ENCODE measurements around the gene SPA17.

Gene SPA17

DNA sequence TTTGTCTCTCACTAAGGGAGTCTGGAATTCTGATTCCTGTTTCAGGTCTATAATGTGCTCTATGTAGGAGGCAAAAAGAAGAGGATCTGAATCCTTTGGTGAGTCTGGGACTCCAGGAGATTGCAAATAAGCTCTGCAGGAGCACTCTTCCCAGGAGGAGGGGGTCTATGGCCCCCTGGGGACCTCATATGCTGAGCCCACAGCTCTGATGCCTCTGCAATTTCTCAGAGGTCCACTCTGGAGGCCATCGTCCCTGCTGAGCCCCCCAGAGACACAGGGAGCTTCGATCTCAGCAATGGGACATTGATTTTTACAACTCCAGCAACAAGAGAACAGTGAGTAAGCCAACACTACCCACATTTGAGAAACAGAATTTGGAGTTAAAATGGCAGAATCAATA, 45.8 kb downstream of the SPA17 start:
- DNase-seq (ENCODE audit: low read depth, low spot score), result no peak
- no peak overlapping the region for H3K27ac ChIP-seq

DNA sequence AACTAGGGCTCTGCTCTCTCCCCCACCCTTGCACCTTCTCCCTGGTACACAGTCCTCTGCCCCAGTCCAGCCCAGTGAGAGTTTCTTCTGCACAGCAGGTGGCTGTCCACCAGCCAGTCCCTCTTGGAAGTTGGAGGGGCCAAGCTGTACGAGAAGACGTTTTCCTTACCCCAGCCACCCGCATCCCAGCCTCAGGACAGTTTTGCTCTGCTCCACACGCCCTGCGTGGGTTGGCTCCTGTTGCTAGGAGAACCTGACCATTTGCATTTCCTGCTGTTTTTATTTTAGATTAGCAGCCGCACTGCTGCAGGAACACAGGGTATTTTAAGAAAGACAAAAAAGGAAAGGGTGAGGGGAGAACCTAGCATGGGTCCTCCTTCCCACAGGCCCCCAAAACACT, 48.5 kb downstream of the SPA17 start:
- DNase-seq (ENCODE audit: low read depth, low spot score), result no peak

DNA sequence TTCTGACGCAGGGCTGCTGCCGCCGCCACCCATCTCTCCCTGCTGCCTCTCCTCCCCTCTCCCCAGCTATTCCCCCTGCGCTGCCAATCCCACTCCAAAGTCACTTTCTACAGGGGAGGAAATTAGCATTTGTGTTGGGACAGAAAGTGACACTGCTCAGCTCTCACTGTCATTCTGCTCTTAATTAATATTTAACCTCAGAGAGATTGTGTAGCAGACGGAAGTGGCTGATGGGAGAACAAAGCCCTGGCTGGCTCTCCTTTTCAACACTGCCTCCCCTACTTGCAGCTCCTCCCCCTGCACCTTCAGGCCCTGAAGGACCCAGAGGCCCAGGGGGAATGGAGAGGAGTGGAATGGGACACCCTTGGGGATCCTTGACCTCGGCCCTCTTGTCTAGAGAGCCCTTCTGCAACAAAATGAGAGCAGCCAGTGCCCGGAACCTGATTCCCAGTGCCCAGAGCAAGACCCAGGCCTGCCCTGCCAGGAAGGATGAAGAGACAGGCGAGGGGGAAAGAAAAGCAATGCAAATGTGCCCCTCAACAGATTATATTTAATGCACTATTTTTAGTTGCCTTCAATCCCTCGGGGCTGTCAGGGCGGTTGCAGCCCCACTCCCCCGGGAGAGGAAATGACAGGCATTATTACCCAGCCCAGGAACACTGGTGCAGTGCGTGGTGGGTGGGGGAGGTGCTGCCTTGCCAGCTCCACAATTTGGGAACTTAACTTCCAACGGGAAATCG, 51.4 kb downstream of the SPA17 start:
- DNase-seq (ENCODE audit: low read depth, low spot score), result no peak

More for the DNA sequence above, 48.5 kb downstream of the SPA17 start:
- H3K27ac ChIP-seq, result no peak overlapping the region

DNA sequence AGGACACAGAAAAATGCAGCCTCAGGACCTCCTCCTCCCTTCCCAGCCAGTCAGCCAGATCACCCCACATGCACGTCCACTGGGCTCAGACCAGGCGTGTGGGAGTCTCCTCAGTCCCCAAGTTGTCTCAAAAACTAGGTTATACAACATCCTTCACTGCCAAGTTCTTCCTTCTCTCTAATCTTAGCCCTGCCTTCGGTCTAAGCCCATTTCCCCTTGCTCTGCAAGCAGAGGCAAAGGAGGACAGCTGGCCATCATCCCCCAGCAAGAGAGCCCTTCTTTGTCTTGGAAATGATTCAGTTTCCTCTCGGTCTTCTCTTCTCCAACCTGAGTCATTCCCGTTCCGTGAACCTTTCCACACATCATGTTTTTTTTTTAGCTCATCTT, 52.0 kb downstream of the SPA17 start:
- DNase-seq (ENCODE audit: low read depth, low spot score), result peak; percentile 14
- H3K27ac ChIP-seq, result no peak overlapping the region

More for the DNA sequence above, 51.4 kb downstream of the SPA17 start:
- no peak overlapping the region for H3K27ac ChIP-seq

DNA sequence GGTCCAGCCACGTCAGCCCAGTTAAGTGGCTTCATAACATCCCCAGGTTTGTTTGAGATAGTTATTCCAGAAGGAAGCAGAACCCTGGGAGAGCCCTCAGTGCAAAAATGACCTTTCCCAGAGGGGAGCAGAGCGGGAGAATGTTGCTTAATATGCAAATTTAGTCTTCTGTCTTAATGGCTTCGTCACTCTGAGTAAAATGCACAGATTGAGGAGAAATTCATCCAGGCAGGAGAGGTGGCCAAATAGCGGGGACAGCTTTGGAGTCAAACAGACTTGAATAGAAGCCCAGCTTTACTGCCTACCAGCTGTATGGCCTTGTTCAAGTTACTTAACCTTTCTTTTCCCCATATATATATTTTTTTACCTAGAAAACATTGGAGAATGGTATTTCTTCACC, 53.8 kb downstream of the SPA17 start:
- no peak for DNase-seq (ENCODE audit: low read depth, low spot score)
- H3K27ac ChIP-seq, result no peak overlapping the region

DNA sequence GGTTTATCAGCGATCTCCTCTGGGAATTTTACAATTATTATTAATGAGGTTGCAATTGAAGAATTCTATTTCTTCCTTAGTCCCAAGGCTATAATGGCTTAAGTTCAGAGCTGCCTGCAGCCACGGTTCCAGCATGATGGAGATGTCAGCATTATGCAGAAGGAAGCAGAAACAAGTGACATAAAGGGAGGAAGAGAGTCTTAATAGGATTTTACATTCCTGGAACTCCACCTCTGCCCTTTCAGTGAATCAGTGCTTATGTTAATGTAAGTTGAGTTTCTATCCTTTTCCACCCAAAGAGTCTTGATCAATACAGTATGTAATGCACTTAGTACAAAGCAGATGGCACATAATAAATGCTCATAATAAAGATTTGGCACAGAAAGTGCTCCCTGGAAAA, 54.4 kb downstream of the SPA17 start:
- H3K27ac ChIP-seq, result no peak overlapping the region
- no peak for DNase-seq (ENCODE audit: low read depth, low spot score)

DNA sequence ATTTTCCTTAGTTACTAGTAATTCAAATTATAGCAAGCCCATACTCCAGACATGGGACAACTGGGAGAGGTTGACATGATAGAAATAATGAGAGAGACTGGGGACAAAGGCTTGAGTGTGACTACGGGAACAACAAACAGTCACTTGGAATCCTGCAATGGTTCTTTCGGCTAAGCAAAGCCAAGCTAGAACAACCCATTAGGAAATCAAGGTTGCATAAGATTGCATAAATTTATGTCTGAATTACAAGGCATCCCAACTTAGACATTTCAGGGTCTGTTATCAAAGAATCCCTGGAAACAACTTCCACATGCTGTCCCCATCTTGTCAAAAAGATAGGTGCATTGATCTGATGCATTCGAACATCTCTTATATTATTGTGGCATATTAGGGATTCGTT, 55.9 kb downstream of the SPA17 start:
- DNase-seq (ENCODE audit: low read depth, low spot score), result no peak

DNA sequence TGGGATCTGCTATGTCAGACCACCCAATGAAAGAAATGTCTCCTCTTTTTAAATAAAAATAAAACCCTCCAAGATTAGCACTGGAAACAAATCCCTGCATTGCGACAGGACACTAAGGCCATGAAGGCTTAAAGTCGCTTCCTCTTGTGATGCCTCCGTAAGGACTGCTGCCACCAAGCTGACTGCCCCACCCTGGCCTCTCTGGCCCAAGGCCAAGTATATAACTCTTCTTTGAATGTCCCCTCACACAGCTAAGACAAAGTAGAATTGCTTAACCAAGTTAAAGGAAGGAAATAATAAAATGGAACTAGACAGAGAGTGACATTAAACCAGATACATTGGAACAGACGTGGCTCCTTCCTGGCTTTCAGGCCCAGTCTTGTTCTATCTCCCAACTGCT, 58.5 kb downstream of the SPA17 start:
- no peak overlapping the region for H3K27ac ChIP-seq
- DNase-seq (ENCODE audit: low read depth, low spot score), result no peak

More for the DNA sequence above, 55.9 kb downstream of the SPA17 start:
- no peak overlapping the region for H3K27ac ChIP-seq

DNA sequence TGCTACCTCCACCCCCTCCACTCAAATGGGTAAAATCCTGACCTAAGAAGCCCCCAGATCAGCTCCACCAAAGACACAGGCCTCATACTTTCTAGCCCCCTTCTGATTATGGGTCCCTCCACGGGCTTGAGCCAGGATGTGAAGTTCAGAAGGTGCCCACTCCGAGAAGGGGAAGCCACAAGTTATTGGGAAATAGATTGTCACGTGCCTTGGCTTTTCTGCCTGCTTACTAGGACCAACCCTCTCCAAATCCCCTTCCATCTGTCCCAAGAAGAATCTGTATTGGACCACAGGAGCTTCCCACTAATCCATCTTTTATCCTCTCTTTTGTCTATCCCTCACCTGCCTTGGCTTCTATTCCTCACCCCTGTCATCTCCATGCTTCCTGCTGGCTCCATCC, 63.0 kb downstream of the SPA17 start:
- H3K27ac ChIP-seq, result no peak overlapping the region
- no peak for DNase-seq (ENCODE audit: low read depth, low spot score)

DNA sequence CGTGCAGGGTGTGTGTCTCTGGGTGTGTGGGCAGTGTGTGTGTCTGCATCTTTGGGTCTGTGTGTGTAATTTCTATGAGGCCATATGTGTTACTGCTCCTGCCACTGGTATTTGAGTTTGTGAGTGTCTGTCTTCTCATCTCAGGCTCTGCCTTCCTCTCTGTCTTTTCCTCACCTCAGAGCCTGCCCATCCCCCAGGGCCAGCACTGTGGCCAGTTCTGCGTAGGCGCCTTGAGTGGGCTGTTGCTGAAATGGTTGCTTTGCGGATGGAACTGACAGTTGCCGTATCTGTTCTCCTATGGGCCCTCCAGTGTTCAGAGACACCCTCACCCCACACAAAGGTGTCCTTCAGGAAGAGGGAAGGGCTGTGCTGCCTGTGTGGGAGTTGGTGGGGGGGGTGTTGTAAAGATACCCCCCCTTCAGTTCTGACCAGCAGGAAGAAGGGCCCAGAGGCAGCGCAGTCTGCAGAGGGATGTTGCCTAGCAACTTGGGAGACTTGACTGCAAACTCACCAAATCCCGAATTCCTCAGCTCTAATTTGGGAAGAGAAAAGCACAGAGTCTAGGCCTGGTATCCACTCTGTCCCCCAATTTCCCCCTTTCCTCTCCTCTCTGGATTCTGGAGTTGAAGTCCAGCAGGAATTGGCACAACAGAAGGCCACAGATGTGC, 64.1 kb downstream of the SPA17 start:
- no peak for DNase-seq (ENCODE audit: low read depth, low spot score)
- no peak overlapping the region for H3K27ac ChIP-seq

DNA sequence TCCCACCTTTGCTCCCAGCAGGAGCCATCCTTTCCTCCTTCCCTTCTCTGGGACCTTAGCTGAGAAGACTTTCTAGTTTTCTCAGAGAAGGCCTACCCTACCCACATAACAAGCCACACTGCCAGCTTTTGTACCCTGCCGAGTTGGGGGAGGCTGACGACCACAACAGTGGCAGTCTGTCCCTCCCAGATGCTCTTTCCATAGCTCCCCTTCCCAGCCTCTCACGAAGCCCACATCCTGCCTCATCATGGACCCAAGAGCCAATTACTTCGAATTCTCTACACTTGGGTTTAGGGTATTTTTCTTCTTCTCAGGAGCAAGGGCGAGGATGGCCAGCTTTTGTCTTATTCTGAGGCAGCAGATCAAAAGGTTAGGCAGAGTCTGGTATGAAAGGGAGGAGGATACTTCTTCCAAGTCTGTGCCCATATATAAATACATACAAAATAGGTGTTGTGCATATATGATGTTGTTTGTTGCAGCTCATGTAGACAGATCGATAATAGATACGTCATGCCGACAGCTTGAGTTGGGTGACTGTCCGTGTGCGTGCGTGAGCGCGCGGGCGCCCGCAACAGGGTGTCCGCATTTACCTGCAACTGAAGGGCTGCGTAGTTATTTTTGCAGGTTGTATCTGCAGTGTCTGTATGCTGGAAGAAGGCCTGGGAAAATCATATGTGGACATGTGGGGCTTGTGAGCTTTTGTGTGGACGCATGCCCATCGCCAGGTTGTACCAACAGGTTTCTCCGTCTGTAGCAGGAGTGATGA, 65.2 kb downstream of the SPA17 start:
- no peak overlapping the region for H3K27ac ChIP-seq

DNA sequence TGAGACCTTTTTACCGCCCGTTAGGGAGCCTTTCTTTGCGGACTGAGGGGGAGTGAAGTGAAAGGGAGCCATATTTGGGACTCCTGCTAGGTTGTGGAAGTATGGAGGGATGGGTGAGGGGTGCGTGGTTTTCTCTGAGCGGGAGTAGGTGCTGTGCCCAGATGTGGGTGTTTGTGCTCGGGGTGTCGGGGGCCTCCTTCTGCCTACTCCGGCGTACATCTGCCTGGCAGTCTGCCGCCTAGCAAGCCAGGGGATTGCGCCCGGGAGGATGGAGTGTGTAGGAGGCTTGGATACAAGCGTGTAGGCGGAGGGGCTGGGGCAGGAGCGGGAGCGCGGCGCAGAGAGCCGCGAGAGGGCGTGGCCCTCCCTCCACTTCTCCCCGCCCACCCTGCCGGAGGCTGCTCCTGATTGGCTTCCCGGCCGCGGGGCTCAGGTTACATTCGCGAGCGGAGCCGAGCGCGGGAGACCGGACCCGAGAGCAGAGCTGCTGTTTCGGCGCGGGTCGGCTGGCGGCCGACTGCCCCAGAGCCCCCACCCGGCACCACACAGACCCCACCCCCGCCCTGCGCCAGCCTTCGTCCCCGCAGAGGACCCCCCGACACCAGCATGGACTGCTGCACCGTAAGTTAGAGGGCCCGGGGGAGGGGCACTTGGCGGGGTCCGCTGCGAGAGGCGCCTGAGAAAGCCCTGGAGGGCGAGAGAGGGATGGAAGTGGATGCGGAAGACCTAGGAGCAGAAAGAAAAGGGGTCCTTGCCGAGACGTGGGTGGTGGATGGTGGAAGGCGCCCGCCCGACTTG, 66.0 kb downstream of the SPA17 start, which contains the start of gene NRGN:
NRGN (plus strand) TSS at position 464 of the 798 bp plus-strand sequence; CDS start at position 607, 143 bp downstream.
- H3K27ac ChIP-seq, result no peak within 1 kb of the TSS
- no peak for DNase-seq (ENCODE audit: low read depth, low spot score)

More for the DNA sequence above, 65.2 kb downstream of the SPA17 start:
- no peak for DNase-seq (ENCODE audit: low read depth, low spot score)

DNA sequence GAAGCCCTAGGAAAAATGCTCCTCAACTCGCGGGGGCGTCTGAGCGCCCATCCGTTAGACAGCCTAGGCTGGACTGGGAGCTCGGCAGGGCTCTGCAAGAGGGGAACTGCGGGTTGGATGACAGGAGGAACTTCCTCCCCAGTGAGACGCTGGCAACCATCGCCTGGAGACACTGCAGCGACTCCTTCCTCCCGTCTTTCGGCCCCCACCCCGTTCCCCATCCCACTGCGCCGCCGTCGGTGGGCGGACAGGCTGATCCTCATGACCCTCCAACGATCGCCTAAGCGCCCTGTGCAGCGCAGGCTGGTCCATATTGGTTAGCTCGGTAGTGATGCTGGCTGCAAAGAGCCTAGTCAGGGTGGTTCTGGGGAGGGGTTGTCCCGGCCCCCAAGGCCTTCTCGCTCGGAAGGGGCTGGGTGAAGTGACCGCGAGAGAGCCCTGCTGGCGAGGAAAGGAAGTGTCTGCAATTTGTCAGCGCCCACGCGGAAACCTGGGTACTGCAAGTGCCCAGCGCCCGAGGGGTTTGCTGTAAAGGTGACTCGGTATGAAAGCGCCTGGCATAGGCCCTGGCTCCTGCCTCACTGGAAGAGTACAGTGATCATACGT, 66.7 kb downstream of the SPA17 start:
- no peak overlapping the region for H3K27ac ChIP-seq
- no peak for DNase-seq (ENCODE audit: low read depth, low spot score)

DNA sequence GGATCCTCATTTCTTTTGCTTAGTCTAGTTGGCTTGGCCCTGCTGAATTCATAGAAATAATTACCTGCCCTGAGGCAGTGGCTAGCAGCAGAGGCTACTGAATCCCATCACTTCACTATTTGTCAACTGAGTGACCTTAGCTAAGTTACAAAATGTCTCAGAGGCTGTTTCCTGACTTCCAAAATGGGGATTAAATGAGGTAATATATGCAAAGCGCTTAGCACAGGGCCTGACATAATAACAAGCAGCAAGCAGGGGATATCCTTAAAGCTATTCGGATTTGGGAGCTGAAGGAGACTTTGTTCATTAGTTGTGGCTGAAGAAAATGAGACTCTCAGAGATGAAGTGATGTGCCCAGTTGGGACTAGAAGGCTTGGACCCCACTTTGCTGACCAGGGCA, 68.9 kb downstream of the SPA17 start:
- H3K27ac ChIP-seq, result no peak overlapping the region
- no peak for DNase-seq (ENCODE audit: low read depth, low spot score)

DNA sequence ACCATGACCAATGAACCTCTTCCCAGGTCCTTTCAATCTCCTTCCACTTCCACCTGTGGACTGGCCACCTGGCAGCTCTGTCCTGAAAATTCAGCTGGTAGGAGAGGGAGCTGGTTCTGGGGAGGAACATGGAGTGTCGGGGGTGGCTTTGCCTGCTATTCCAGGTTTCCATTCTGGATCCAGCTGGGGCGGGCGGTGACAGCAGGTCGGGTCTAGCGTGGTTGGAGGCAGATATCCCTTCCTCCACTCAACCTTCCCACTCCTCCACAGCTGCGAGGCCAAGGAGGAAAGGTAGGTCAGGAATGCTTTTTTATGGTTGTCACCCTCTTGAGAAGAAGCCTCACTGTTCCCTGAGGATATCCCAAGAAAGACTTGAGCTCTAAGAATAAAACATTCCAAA, 69.3 kb downstream of the SPA17 start:
- no peak overlapping the region for H3K27ac ChIP-seq
- DNase-seq (ENCODE audit: low read depth, low spot score), result no peak

DNA sequence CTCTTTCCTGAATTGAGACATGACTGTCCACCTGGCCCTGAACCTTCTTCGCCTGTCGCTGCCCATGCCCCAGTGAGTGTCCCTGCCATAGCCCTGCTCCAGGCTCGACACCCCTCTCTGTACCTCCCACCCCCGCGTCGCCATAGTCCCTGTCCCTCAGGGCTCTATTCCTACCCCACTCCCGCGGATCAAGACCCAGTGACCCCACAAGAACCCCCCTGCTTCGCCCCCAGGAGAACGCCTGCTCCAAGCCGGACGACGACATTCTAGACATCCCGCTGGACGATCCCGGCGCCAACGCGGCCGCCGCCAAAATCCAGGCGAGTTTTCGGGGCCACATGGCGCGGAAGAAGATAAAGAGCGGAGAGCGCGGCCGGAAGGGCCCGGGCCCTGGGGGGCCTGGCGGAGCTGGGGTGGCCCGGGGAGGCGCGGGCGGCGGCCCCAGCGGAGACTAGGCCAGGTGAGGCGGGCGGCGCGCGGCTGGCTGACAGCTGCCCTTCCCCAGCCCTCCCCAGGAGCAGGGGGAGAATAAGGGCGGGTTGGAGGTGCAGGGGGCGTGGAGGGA, 71.6 kb downstream of the SPA17 start:
- no peak for DNase-seq (ENCODE audit: low read depth, low spot score)
- H3K27ac ChIP-seq, result no peak overlapping the region

DNA sequence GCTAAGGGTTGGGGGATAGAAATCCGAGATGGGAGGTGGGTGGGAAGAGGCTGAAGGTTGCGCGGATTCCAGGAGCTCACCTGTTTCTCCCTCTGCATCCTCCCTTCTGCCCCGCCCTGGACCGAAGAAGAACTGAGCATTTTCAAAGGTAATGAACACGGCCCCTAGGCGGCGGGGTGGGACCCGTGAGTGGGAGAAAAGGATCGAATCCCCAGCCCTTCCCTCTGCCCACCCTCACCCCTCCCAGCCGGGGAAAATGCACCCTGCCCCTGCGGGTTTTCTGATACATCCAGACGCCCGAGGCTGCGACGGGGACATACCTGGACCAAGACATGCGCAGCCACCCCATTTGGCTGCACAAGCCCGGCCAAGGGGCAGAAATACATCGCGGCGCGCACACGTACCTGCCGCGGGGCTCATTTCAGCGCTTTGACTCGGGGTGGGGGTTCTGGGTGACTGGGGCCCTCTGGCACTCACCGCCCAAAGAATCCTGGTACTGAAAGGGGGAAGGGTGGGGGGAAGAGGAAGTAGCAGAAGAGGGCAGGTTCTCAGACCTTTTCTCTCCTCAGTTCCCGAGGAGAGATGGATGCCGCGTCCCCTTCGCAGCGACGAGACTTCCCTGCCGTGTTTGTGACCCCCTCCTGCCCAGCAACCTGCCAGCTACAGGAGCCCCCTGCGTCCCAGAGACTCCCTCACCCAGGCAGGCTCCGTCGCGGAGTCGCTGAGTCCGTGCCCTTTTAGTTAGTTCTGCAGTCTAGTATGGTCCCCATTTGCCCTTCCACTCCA, 72.3 kb downstream of the SPA17 start:
- DNase-seq (ENCODE audit: low read depth, low spot score), result no peak
- H3K27ac ChIP-seq, result peak overlapping the region; percentile 89

DNA sequence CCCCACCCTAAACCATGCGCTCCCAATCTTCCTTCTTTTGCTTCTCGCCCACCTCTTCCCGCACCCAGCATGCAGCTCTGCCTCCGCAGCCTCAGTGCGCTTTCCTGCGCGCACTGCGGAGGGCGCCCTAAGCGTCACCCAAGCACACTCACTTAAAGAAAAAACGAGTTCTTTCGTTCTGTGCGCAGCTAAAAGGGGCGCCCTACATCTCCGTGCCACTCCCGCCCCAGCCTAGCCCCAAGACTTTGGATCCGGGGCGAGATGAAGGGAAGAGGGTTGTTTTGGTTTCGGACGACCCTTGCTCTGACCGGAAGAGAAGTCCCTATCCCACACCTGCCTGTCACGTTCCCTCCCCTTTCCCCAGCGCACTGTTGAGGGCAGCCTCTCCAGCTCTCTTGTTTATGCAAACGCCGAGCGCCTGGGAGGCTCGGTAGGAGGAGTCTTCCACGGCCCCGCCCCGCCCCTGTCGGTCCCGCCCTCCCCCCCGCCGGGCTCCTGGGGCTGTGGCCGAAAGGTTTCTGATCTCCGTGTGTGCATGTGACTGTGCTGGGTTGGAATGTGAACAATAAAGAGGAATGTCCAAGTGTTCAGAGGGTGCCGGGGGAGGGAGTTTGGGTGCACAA, 73.0 kb downstream of the SPA17 start:
- H3K27ac ChIP-seq, result peak overlapping the region; percentile 89
- DNase-seq (ENCODE audit: low read depth, low spot score), result peak; percentile 27
